ENCODE data around the gene PAPPA2. TPM values are rescaled to one million over a fixed set of nuclear protein-coding genes. Genes with fewer than 3 reads are reported as not detected.

Gene PAPPA2
- total and polyA plus RNA-seq, 2 of the 8 experiments (the other 6 are each of a cell fraction or from before 2014, with no cell fraction given), result 0.08 to 0.88 TPM

- WGBS, 2 experiments (ENCODE audit: extremely low coverage in 1 of 2, insufficient coverage in 1 of 2, insufficient read length in 1 of 2, insufficient replicate concordance in 2 of 2, low coverage in 1 of 2, low lambda C conversion rate in 2 of 2, missing lambda C conversion rate in 1 of 2), result 86% methylated on average over 1 of the region's 1 CpG; no CpG with 5 or more reads in 1 of the 2 experiments
- no peaks in the 10 kb centered on the region for H3K79me2 ChIP-seq (ENCODE audit: control insufficient read depth in 1 of 2, insufficient read depth in 2 of 2, low read length in 2 of 2)
- no peak for DNase-seq (ENCODE audit: low read depth in 1 of 2, low spot score in 2 of 2)
- no peaks in the 10 kb centered on the region for H3K27me3 ChIP-seq (replicated peaks in 1 of 4; ENCODE audit: control insufficient read depth in 3 of 4, extremely low read depth in 1 of 4, insufficient read depth in 3 of 4, low read length in 3 of 4)
- no peak overlapping the region for H3K9ac ChIP-seq (replicated peaks in 1 of 4; ENCODE audit: extremely low read depth in 1 of 4, low read depth in 3 of 4, low read length in 3 of 4)
- H2BK120ac ChIP-seq (replicated peaks; ENCODE audit: low read depth, low read length), result no peak overlapping the region
- no peaks in the 10 kb centered on the region for H4K20me1 ChIP-seq (replicated peaks in 1 of 2; ENCODE audit: control insufficient read depth in 1 of 2, insufficient read depth in 2 of 2, low read length in 2 of 2)
- no peak overlapping the region for H4K8ac ChIP-seq (ENCODE audit: extremely low read depth, insufficient read depth, low read length)
- H3K27ac ChIP-seq (ENCODE audit: low read depth, low read length), result no peak overlapping the region
- H2BK5ac ChIP-seq (ENCODE audit: low read depth, low read length), result no peak overlapping the region
- no peaks in the 10 kb centered on the region for H3K36me3 ChIP-seq (ENCODE audit: control insufficient read depth in 2 of 4, insufficient read depth in 4 of 4, low read length in 3 of 4)
- H3K4me3 ChIP-seq (ENCODE audit: extremely low read depth in 1 of 4, insufficient read depth in 2 of 4, low read depth in 3 of 4, low read length in 4 of 4), result no peak overlapping the region
- no peak overlapping the region for H3K14ac ChIP-seq (ENCODE audit: insufficient read length)
- H3K23me2 ChIP-seq (ENCODE audit: low read depth, low read length), result no peaks in the 10 kb centered on the region
- H3K9me3 ChIP-seq (ENCODE audit: insufficient read depth in 2 of 2, low read depth in 1 of 2, low read length in 1 of 2), result no peaks in the 10 kb centered on the region
- no peak overlapping the region for H3K23ac ChIP-seq (ENCODE audit: insufficient read length)
- H3K18ac ChIP-seq (ENCODE audit: extremely low read depth, low read length), result no peak overlapping the region
- no peaks in the 10 kb centered on the region for H3K4me1 ChIP-seq (replicated peaks in 1 of 4; ENCODE audit: control insufficient read depth in 3 of 4, insufficient read depth in 4 of 4, low read length in 3 of 4)
- ChIA-PET CTCF (ENCODE audit: partially characterized antibody) (no interaction called here), POLR2A (ENCODE audit: partially characterized antibody) (no interaction called here)
- no peak overlapping the region for H3K56ac ChIP-seq (replicated peaks; ENCODE audit: insufficient read length, low read depth, low read length)
- H3K4me2 ChIP-seq (ENCODE audit: insufficient read depth in 1 of 2, low read depth in 2 of 2, low read length in 2 of 2), result no peak overlapping the region
- no peak overlapping the region for H4K91ac ChIP-seq (replicated peaks; ENCODE audit: insufficient read length, low read length)
- H3K79me1 ChIP-seq (ENCODE audit: low read depth, low read length), result no peaks in the 10 kb centered on the region
- no peak overlapping the region for H2BK15ac ChIP-seq (ENCODE audit: low read length)
- H3K4ac ChIP-seq (replicated peaks; ENCODE audit: insufficient read length, low read depth, low read length), result no peak overlapping the region
- no peak overlapping the region for H2AK5ac ChIP-seq (ENCODE audit: low read depth, low read length)
- H4K5ac ChIP-seq (ENCODE audit: insufficient read length, low read depth, low read length), result no peak overlapping the region
- H2BK12ac ChIP-seq (ENCODE audit: low read depth, low read length), result no peak overlapping the region
- H2BK20ac ChIP-seq (ENCODE audit: low read length), result no peak overlapping the region
- FAIRE-seq, result no peak
- no peak overlapping the region for H2AFZ ChIP-seq (ENCODE audit: low read length)
- TF ChIP-seq SAP30 (IDR thresholded peaks at IDR 0.05; ENCODE audit: insufficient read depth, insufficient replicate concordance, low read length) (no peak), TAF1 (IDR thresholded peaks at IDR 0.05; ENCODE audit: low read depth, low read length) (no peak), TAF7 (optimal IDR thresholded peaks at IDR 0.05; ENCODE audit: borderline replicate concordance, low read depth, low read length) (no peak), CHD2 (IDR thresholded peaks at IDR 0.05; ENCODE audit: low read length) (no peak), FOSL1 (IDR thresholded peaks at IDR 0.05; ENCODE audit: insufficient read depth, low read depth, low read length) (no peak), RBBP5 (IDR thresholded peaks at IDR 0.05; ENCODE audit: borderline replicate concordance, low read depth, low read length) (no peak), RXRA (IDR thresholded peaks at IDR 0.05; ENCODE audit: insufficient read depth, low read depth, low read length) (no peak), BCL11A (IDR thresholded peaks at IDR 0.05; ENCODE audit: low read depth in 2 of 2, low read length in 2 of 2) (no peak), POLR2AphosphoS5 (IDR thresholded peaks at IDR 0.05; ENCODE audit: low read depth, low read length) (no peak), GTF2F1 (IDR thresholded peaks at IDR 0.05; ENCODE audit: borderline replicate concordance, low read depth, low read length) (no peak), NANOG (IDR thresholded peaks at IDR 0.05; ENCODE audit: insufficient read depth, low read depth, low read length, poor library complexity, severe bottlenecking) (no peak), MAFK (IDR thresholded peaks at IDR 0.05; ENCODE audit: low read depth, low read length) (no peak)
Observed at GRCh38 chr1:176789571-176790090, 326.7 kb downstream of the PAPPA2 start.
